Activated CD8-positive, alpha-beta T cell treated with anti-CD3 and anti-CD28 coated beads for 36 hours (primary cell): Measurements from ENCODE around the gene LTO1. TPM values are rescaled to one million over a fixed set of nuclear protein-coding genes. Genes with fewer than 3 reads are reported as not detected.

Source experiments
- ATAC-seq: fragments of 200-7000 bp; cut with Tn5 transposase; one replicate; pipeline ENCODE4 v1.10.0; 2021; ENCODE audit warnings: mild to moderate bottlenecking, moderate library complexity
- CTCF ChIA-PET: fragments of 350-600 bp; sonication (Branson Sonifier 250); formaldehyde crosslinking; loops from one replicate; lab custom pipeline; 2021; ENCODE audit warnings: antibody characterized with exemption; lab: Charles Lee
- POLR2A ChIA-PET: fragments of 350-600 bp; sonication (Branson Sonifier 250); formaldehyde crosslinking; loops from one replicate; lab custom pipeline; 2021; ENCODE audit warnings: antibody characterized with exemption; lab: Charles Lee
- DNase-seq: peaks from one replicate; pipeline ENCODE4 v3.0.0-alpha.2; 2020
- H3K27ac Mint-ChIP-seq: one replicate; pipeline ENCODE4 v1.8.0; 2021; ENCODE audit warnings: mild to moderate bottlenecking, mixed read lengths
- H3K27me3 Mint-ChIP-seq: one replicate; pipeline ENCODE4 v1.8.0; 2021; ENCODE audit warnings: mixed read lengths
- H3K36me3 Mint-ChIP-seq: one replicate; pipeline ENCODE4 v1.8.0; 2021; ENCODE audit warnings: low read depth, mixed read lengths
- H3K4me1 Mint-ChIP-seq: one replicate; pipeline ENCODE4 v1.8.0; 2021; ENCODE audit warnings: low read depth, mixed read lengths
- H3K4me3 Mint-ChIP-seq: one replicate; pipeline ENCODE4 v1.8.0; 2021; ENCODE audit warnings: mild to moderate bottlenecking, moderate library complexity, mixed read lengths
- H3K9me3 Mint-ChIP-seq: one replicate; pipeline ENCODE4 v1.8.0; 2021; ENCODE audit warnings: mixed read lengths
- CTCF ChIP-seq: fragments of 200-600 bp; IDR thresholded peaks from one replicate; pipeline ENCODE4 v1.8.0; 2022; ENCODE audit warnings: antibody characterized with exemption, mild to moderate bottlenecking
- intact Hi-C: fragments of 100-400 bp; cut with micrococcal nuclease; formaldehyde crosslinking; loops from one replicate; pipeline ENCODE4 v1.10.0; 2022
- total RNA-seq, 2 experiments: library from RNA; stranded (reverse); gene quantifications; one replicate each; pipeline ENCODE4 v1.2.3, GENCODE V29; 2021

Gene LTO1
- total RNA-seq, 2 experiments from 2014 or later = 14.9 to 15.9 TPM

GRCh38 chr11:69656536-69657455, 18.4 kb downstream of the LTO1 start:
- intact Hi-C loops = no loop called here
- no peaks in the 10 kb centered on the region for H3K27me3 Mint-ChIP-seq
- TF ChIP-seq CTCF = no peak
- no peak for ATAC-seq
- no peaks in the 10 kb centered on the region for H3K36me3 Mint-ChIP-seq
- ChIA-PET CTCF (no interaction called here), POLR2A (no interaction called here)
- H3K4me1 Mint-ChIP-seq = no peaks in the 10 kb centered on the region
- H3K4me3 Mint-ChIP-seq = no peak overlapping the region
- H3K9me3 Mint-ChIP-seq = no peaks in the 10 kb centered on the region
- no peak for DNase-seq
- no peak overlapping the region for H3K27ac Mint-ChIP-seq

- intact Hi-C loops = no loop called here
- ChIA-PET POLR2A (no interaction called here), CTCF (interaction anchor here (0.6 kb wide), 1 partner anchor 14 kb away, joined by 3 read pairs; no protein-coding TSS in a partner anchor)
- no peak for TF ChIP-seq CTCF
- no peaks in the 10 kb centered on the region for H3K9me3 Mint-ChIP-seq
- no peaks in the 10 kb centered on the region for H3K4me1 Mint-ChIP-seq
- H3K27ac Mint-ChIP-seq = no peak overlapping the region
- H3K36me3 Mint-ChIP-seq = no peaks in the 10 kb centered on the region
- no peak overlapping the region for H3K4me3 Mint-ChIP-seq
- no peak for ATAC-seq
- no peak for DNase-seq
- H3K27me3 Mint-ChIP-seq = no peaks in the 10 kb centered on the region
Measured at GRCh38 chr11:69655479-69656428, 19.4 kb downstream of the LTO1 start.

GRCh38 chr11:69654660-69655478, 20.3 kb downstream of the LTO1 start:
- POLR2A ChIA-PET = no interaction called here
- Mint-ChIP-seq H3K4me3 (no peak overlapping the region), H3K4me1 (no peaks in the 10 kb centered on the region), H3K9me3 (no peaks in the 10 kb centered on the region), H3K27me3 (no peaks in the 10 kb centered on the region), H3K27ac (no peak overlapping the region), H3K36me3 (no peaks in the 10 kb centered on the region)
- DNase-seq (no peak), ATAC-seq (no peak)
- TF ChIP-seq CTCF = no peak
- intact Hi-C loops = no loop called here
- CTCF ChIA-PET = no interaction called here

GRCh38 chr11:69654001-69654659, 21.0 kb downstream of the LTO1 start:
- CTCF ChIA-PET = interaction anchor here (0.6 kb wide), 1 partner anchor 11 kb away, joined by 3 read pairs; no protein-coding TSS in a partner anchor
- H3K4me1 Mint-ChIP-seq = no peaks in the 10 kb centered on the region
- no peaks in the 10 kb centered on the region for H3K9me3 Mint-ChIP-seq
- intact Hi-C loops = no loop called here
- H3K4me3 Mint-ChIP-seq = no peak overlapping the region
- H3K36me3 Mint-ChIP-seq = no peaks in the 10 kb centered on the region
- no peak overlapping the region for H3K27ac Mint-ChIP-seq
- ATAC-seq (no peak), DNase-seq (no peak)
- no peaks in the 10 kb centered on the region for H3K27me3 Mint-ChIP-seq
- TF ChIP-seq CTCF = no peak
- POLR2A ChIA-PET = no interaction called here
